Adrenal gland (tissue), 12 donors: ENCODE results near the gene RPL22. TPM values are rescaled to one million over a fixed set of nuclear protein-coding genes. Genes with fewer than 3 reads are reported as not detected.

ENCODE experiments used
- DNase-seq, 7 donors: peaks; one replicate each; pipeline ENCODE4 v3.0.0-alpha.2; 2019 to 2020
- H3K27ac ChIP-seq, 5 donors: fragments of 200-600 bp; sonication (generic) in 4 of 5; 1 replicate in 3 of 5; 2 replicates in 2 of 5; pipeline versions ENCODE4 v1.5.1 to v1.8.0; 2016 to 2020; ENCODE audit warnings: mild to moderate bottlenecking in 1 of 5
- H3K27me3 ChIP-seq: fragments of 200-600 bp; 2 replicates; pipeline ENCODE4 v1.8.0; 2021
- H3K36me3 ChIP-seq, 2 donors: fragments of 200-600 bp; replicated peaks in 1 of 2; 1 replicate in 1 of 2; 2 replicates in 1 of 2; pipeline versions ENCODE4 v1.5.1 to v1.8.0; 2018 to 2022
- H3K4me1 ChIP-seq, 2 donors: fragments of 200-600 bp; replicated peaks in 1 of 2; 1 replicate in 1 of 2; 2 replicates in 1 of 2; pipeline versions ENCODE4 v1.5.1 to v1.8.0; 2018 to 2021
- H3K4me3 ChIP-seq, 4 donors: fragments of 200-600 bp; sonication (generic) in 3 of 4; one replicate each; pipeline ENCODE4 v1.5.1; 2016 to 2018
- H3K9me3 ChIP-seq, 3 donors: fragments of 200-600 bp; sonication (generic) in 1 of 3; replicated peaks in 1 of 3; 1 replicate in 2 of 3; 2 replicates in 1 of 3; pipeline versions ENCODE4 v1.5.1 to v1.8.0; 2016 to 2021
- POLR2A ChIP-seq, 2 donors: fragments of 450-650 bp; IDR thresholded peaks; one replicate each; pipeline ENCODE4 v1.6.1; 2017; ENCODE audit warnings: antibody characterized with exemption in 2 of 2, mild to moderate bottlenecking in 2 of 2, moderate library complexity in 1 of 2
- WGBS, 4 donors: extraction: QIAGEN DNeasy Blood & Tissue Kit in 2 of 4; methylation state at CpG; one replicate each; pipeline versions ENCODE4 v1.1.5 to v1.1.7; 2013 to 2017; 5-methylcytosine and 5-hydroxymethylcytosine counted together
- intact Hi-C, 2 donors: fragments of 100-400 bp; cut with DNase I; formaldehyde crosslinking; loops; one replicate each; pipeline versions ENCODE4 v1.14.1 to v1.15.0; 2022 to 2023
- polyA plus RNA-seq, 3 donors: library from polyadenylated mRNA; stranded (reverse); fragments of 200-250 nt in 2 of 3; fragments of 350-450 nt in 1 of 3; fragmentation: Illumina TruSeq in 1 of 3; extraction: RNeasy Lipid Tissue Mini Kit (QIAGEN cat#74804) in 1 of 3; gene quantifications; one replicate each; pipeline ENCODE4 v1.2.3, GENCODE V29; 2013 to 2014
- total RNA-seq, 9 donors: library from RNA; depleted of rRNA in 4 of 9; stranded (reverse); fragments of >200 nt in 4 of 9; fragments of 120-200 nt in 1 of 9; fragmentation: NEBNext Ultra II Directional in 1 of 9; extraction: Animal tissue kit (Norgen Biotek cat#: 25700) in 1 of 9; gene quantifications; one replicate each; pipeline versions ENCODE4 v1.1.0 to v1.2.4, GENCODE V29; 2013 to 2023
- TF ChIP-seq, protein P1 (sequence below), 6 experiments: fragments of 450-650 bp in 4 of 6; fragments of 200-600 bp in 2 of 6; sonication (generic) in 1 of 6; IDR thresholded peaks; 1 replicate in 5 of 6; 2 replicates in 1 of 6; pipeline versions ENCODE4 v1.5.1 to v1.8.0; 2016 to 2021; ENCODE audit warnings: antibody characterized with exemption in 6 of 6, mild to moderate bottlenecking in 2 of 6, moderate library complexity in 1 of 6
- donor health status: healthy with polysubstance abuse.
- donor health status: Bipolar disorder and iron deficiency.
- donor health status: DM: yes; HTN: yes; CAD: no.
- donor health status: DM: no; HTN: no; CAD: no.
- donor health status: DM: no; HTN: no; CAD: no.
- donor health status: DM: yes; HTN: yes; CAD: no.

Gene RPL22
- total and polyA plus RNA-seq, 12 donors: 78.5 to 898 (median 305) TPM

DNA sequence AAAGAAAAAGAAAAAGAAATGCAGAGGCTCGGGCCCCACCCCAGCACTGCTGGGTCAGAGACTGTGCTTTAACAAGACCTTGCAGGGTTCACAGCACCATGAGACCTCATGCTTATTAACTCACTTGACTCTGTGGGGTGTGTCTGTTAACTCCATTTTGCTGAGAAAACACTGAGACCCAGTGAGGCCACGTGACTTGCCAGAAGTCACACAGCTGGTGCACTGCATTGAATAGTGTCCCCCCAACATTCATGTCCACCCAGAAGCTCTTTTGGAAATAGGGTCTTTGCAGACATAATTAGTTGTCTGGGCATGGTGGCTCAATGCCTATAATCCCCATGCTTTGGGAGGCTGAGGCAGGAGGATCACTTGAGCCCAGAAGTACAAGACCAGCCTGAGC is 59.0 kb downstream of the RPL22 start:
- H3K27me3 ChIP-seq: no peaks in the 10 kb centered on the region
- WGBS, 4 donors: 83 to 93% (median 87%) methylated on average over 2 of the region's 2 CpGs
- TF ChIP-seq POLR2A (IDR thresholded peaks at IDR 0.05): no peak
- TF ChIP-seq, protein P1, sequence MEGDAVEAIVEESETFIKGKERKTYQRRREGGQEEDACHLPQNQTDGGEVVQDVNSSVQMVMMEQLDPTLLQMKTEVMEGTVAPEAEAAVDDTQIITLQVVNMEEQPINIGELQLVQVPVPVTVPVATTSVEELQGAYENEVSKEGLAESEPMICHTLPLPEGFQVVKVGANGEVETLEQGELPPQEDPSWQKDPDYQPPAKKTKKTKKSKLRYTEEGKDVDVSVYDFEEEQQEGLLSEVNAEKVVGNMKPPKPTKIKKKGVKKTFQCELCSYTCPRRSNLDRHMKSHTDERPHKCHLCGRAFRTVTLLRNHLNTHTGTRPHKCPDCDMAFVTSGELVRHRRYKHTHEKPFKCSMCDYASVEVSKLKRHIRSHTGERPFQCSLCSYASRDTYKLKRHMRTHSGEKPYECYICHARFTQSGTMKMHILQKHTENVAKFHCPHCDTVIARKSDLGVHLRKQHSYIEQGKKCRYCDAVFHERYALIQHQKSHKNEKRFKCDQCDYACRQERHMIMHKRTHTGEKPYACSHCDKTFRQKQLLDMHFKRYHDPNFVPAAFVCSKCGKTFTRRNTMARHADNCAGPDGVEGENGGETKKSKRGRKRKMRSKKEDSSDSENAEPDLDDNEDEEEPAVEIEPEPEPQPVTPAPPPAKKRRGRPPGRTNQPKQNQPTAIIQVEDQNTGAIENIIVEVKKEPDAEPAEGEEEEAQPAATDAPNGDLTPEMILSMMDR (IDR thresholded peaks at IDR 0.05): no peak
- no peak for DNase-seq
- H3K4me3 ChIP-seq: no peak overlapping the region
- H3K27ac ChIP-seq: no peak overlapping the region
- no peaks in the 10 kb centered on the region for H3K4me1 ChIP-seq
- no peaks in the 10 kb centered on the region for H3K9me3 ChIP-seq
- intact Hi-C loops: no loop called here
- H3K36me3 ChIP-seq: no peaks in the 10 kb centered on the region

DNA sequence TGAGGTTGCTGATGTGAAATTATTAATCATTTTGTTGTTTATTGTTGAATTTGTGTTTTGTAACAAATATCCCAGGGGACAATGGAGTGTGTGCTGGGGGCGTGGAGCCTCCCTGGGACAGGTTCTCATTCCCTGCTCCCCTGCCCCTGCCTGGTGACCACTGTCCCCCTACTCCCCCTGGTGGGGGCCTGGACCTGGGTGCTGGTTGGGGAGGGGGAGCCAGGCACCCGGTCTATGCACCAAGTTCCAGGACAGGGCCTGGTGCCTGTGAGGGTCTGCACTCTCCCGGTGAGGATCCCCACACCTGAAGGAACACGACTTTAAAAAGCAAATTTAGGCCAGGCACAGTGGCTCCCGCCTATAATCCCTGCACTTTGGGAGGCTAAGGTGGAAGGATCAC is 61.6 kb downstream of the RPL22 start:
- WGBS, 4 donors: 67 to 84% (median 74%) methylated on average over 3 to 5 of the region's 5 CpGs
- no peak overlapping the region for H3K4me3 ChIP-seq
- H3K27me3 ChIP-seq: no peaks in the 10 kb centered on the region
- no peaks in the 10 kb centered on the region for H3K9me3 ChIP-seq
- no peak for DNase-seq
- TF ChIP-seq POLR2A (IDR thresholded peaks at IDR 0.05): no peak
- TF ChIP-seq, protein P1 (IDR thresholded peaks at IDR 0.05): no peak
- no peak overlapping the region for H3K27ac ChIP-seq
- no peaks in the 10 kb centered on the region for H3K4me1 ChIP-seq
- no peaks in the 10 kb centered on the region for H3K36me3 ChIP-seq
- intact Hi-C loops: no loop called here

GRCh38 chr1:6136516-6137220 is 62.7 kb downstream of the RPL22 start:
- intact Hi-C loops: no loop called here
- no peaks in the 10 kb centered on the region for H3K4me1 ChIP-seq
- H3K27me3 ChIP-seq: no peaks in the 10 kb centered on the region
- no peaks in the 10 kb centered on the region for H3K36me3 ChIP-seq
- DNase-seq: no peak
- H3K9me3 ChIP-seq: no peaks in the 10 kb centered on the region
- TF ChIP-seq, protein P1 (IDR thresholded peaks at IDR 0.05): no peak
- TF ChIP-seq POLR2A (IDR thresholded peaks at IDR 0.05): no peak
- no peak overlapping the region for H3K4me3 ChIP-seq
- no peak overlapping the region for H3K27ac ChIP-seq
- 77 to 86% (median 79%) methylated on average over 9 to 16 of the region's 16 CpGs for WGBS, 4 donors

Other genes with a start within 250 kb of the RPL22 start
- gene NPHP4, start 207.2 kb downstream of the RPL22 start, total RNA-seq: 10 to 100 TPM in 2 of 9 donors, 1 to 10 TPM in 7; 3.4 to 13.2 (median 7.4) TPM
- gene NPHP4, start 207.2 kb downstream of the RPL22 start, polyA plus RNA-seq: 1 to 10 TPM; 2.7 to 8.3 (median 6.8) TPM
- gene KCNAB2, start 153.7 kb downstream of the RPL22 start, total RNA-seq: 10 to 100 TPM in 8 of 9 donors, 1 to 10 TPM in 1; 2.2 to 25.7 (median 17.2) TPM
- 10 to 100 TPM in 1 of 3 donors, 1 to 10 TPM in 2; 5.6 to 48.0 (median 8.6) TPM for gene KCNAB2, start 153.7 kb downstream of the RPL22 start, polyA plus RNA-seq
- 1 to 10 TPM in 3 of 9 donors, under 1 TPM in 4, not detected in 2; 0.07 to 8.9 (median 0.32) TPM for gene CHD5, start 19.3 kb downstream of the RPL22 start, total RNA-seq
- 10 to 100 TPM in 1 of 3 donors, 1 to 10 TPM in 2; 1.8 to 56.5 (median 4.9) TPM for gene CHD5, start 19.3 kb downstream of the RPL22 start, polyA plus RNA-seq
- 10 to 100 TPM in 5 of 9 donors, 1 to 10 TPM in 4; 2.2 to 16.5 (median 10.8) TPM for gene RNF207, start 6.5 kb upstream of the RPL22 start, total RNA-seq
- gene RNF207, start 6.5 kb upstream of the RPL22 start, polyA plus RNA-seq: 10 to 100 TPM in 2 of 3 donors, 1 to 10 TPM in 1; 3.8 to 47.4 (median 17.1) TPM
- gene ICMT, start 36.4 kb upstream of the RPL22 start, total RNA-seq: 100 to 1,000 TPM in 1 of 9 donors, 10 to 100 TPM in 8; 42.0 to 120 (median 68.0) TPM
- gene ICMT, start 36.4 kb upstream of the RPL22 start, polyA plus RNA-seq: 10 to 100 TPM; 12.6 to 98.0 (median 17.0) TPM
- gene HES3, start 44.6 kb upstream of the RPL22 start, total RNA-seq: not detected
- not detected for gene HES3, start 44.6 kb upstream of the RPL22 start, polyA plus RNA-seq
- 1 to 10 TPM; 1.3 to 5.9 (median 3.1) TPM for gene GPR153, start 61.5 kb upstream of the RPL22 start, total RNA-seq
- gene GPR153, start 61.5 kb upstream of the RPL22 start, polyA plus RNA-seq: 1 to 10 TPM in 2 of 3 donors, under 1 TPM in 1; 0.86 to 3.2 (median 2.4) TPM
- 10 to 100 TPM in 8 of 9 donors, 1 to 10 TPM in 1; 8.4 to 29.4 (median 15.0) TPM for gene ACOT7, start 194.2 kb upstream of the RPL22 start, total RNA-seq
- gene ACOT7, start 194.2 kb upstream of the RPL22 start, polyA plus RNA-seq: 10 to 100 TPM; 11.3 to 26.6 (median 13.0) TPM
- gene HES2, start 220.3 kb upstream of the RPL22 start, total RNA-seq: under 1 TPM in 3 of 9 donors, not detected in 6; 0.07 to 0.18 (median 0.14) TPM
- under 1 TPM in 2 of 3 donors, not detected in 1; 0.04 to 0.10 TPM for gene HES2, start 220.3 kb upstream of the RPL22 start, polyA plus RNA-seq
- gene ESPN, start 225.2 kb upstream of the RPL22 start, total RNA-seq: 10 to 100 TPM in 1 of 9 donors, 1 to 10 TPM in 7, under 1 TPM in 1; 0.67 to 10.8 (median 5.5) TPM
- 1 to 10 TPM in 2 of 3 donors, under 1 TPM in 1; 0.16 to 9.8 (median 6.8) TPM for gene ESPN, start 225.2 kb upstream of the RPL22 start, polyA plus RNA-seq